Prostate gland (tissue), 2 donors: ENCODE measurements around the gene KIF17. TPM values are rescaled to one million over a fixed set of nuclear protein-coding genes. Genes with fewer than 3 reads are reported as not detected.

Experiments
- DNase-seq: peaks from one replicate; pipeline ENCODE4 v3.0.0-alpha.2; 2019; ENCODE audit warnings: low spot score
- H3K27ac ChIP-seq, 2 donors: fragments of 200-600 bp; sonication (generic); 2 replicates each; pipeline ENCODE4 v1.5.1; 2017 to 2019
- H3K27me3 ChIP-seq: fragments of 200-600 bp; sonication (generic); replicated peaks from 2 replicates; pipeline ENCODE4 v1.5.1; 2019; ENCODE audit not compliant: insufficient read depth
- H3K36me3 ChIP-seq, 2 donors: fragments of 200-600 bp; sonication (generic); 1 replicate in 1 of 2; 2 replicates in 1 of 2; pipeline versions ENCODE4 v1.5.1 to v1.8.1; 2017 to 2019
- H3K4me1 ChIP-seq: fragments of 200-600 bp; sonication (generic); replicated peaks from 2 replicates; pipeline ENCODE4 v1.5.1; 2019
- H3K4me3 ChIP-seq, 2 donors: fragments of 200-600 bp; sonication (generic); 2 replicates each; pipeline ENCODE4 v1.5.1; 2017 to 2019
- H3K9me3 ChIP-seq: fragments of 200-600 bp; sonication (generic); 2 replicates; pipeline ENCODE4 v1.5.1; 2017
- CTCF ChIP-seq, 4 experiments: fragments of 200-600 bp in 2 of 4; fragments of 450-650 bp in 2 of 4; sonication (generic) in 2 of 4; IDR thresholded peaks; 1 replicate in 3 of 4; 2 replicates in 1 of 4; pipeline ENCODE4 v1.5.1; 2016 to 2019; ENCODE audit warnings: antibody characterized with exemption in 4 of 4, mild to moderate bottlenecking in 2 of 4, moderate library complexity in 2 of 4
- POLR2A ChIP-seq: fragments of 450-650 bp; IDR thresholded peaks from one replicate; pipeline ENCODE4 v1.6.1; 2016; ENCODE audit warnings: antibody characterized with exemption, mild to moderate bottlenecking
- POLR2AphosphoS5 ChIP-seq: sonication (generic); formaldehyde crosslinking; IDR thresholded peaks from one replicate; pipeline ENCODE4 v1.6.1; 2017; ENCODE audit warnings: antibody characterized with exemption
- WGBS: methylation state at CpG from one replicate; pipeline ENCODE4 v1.1.5; 2018; 5-methylcytosine and 5-hydroxymethylcytosine counted together
- intact Hi-C: fragments of 100-400 bp; cut with DNase I; formaldehyde crosslinking; loops from one replicate; pipeline ENCODE4 v1.14.2; 2022
- total RNA-seq, 2 donors: library from RNA; depleted of rRNA; stranded (reverse); fragments of >200 nt; gene quantifications; one replicate each; pipeline ENCODE4 v1.1.0, GENCODE V29; 2016

KIF17 gene
- total RNA-seq, 2 donors from 2014 or later, result 1.6 to 12.6 TPM

- no peaks in the 10 kb centered on the region for H3K36me3 ChIP-seq
- H3K27ac ChIP-seq, result no peak overlapping the region
- no peak for DNase-seq
- no peak overlapping the region for H3K4me3 ChIP-seq
- no peaks in the 10 kb centered on the region for H3K9me3 ChIP-seq
- no peaks in the 10 kb centered on the region for H3K4me1 ChIP-seq
- no peaks in the 10 kb centered on the region for H3K27me3 ChIP-seq
- TF ChIP-seq CTCF (IDR thresholded peaks at IDR 0.05), result no peak
- no peak for TF ChIP-seq POLR2A
- no peak for TF ChIP-seq POLR2AphosphoS5
- 94% methylated on average over 1 of the region's 1 CpG for WGBS
- intact Hi-C loops, result no loop called here
Measured at GRCh38 chr1:20663365-20663764, 54.4 kb downstream of the KIF17 start.

- no peak for DNase-seq
- intact Hi-C loops, result no loop called here
- 55% methylated on average over 7 of the region's 7 CpGs for WGBS
- no peaks in the 10 kb centered on the region for H3K36me3 ChIP-seq
- no peaks in the 10 kb centered on the region for H3K4me1 ChIP-seq
- H3K27me3 ChIP-seq, result no peaks in the 10 kb centered on the region
- no peak overlapping the region for H3K27ac ChIP-seq
- no peak for TF ChIP-seq POLR2A
- TF ChIP-seq CTCF (IDR thresholded peaks at IDR 0.05), result no peak
- TF ChIP-seq POLR2AphosphoS5, result no peak
- H3K9me3 ChIP-seq, result no peaks in the 10 kb centered on the region
- H3K4me3 ChIP-seq, result peak overlapping the region; percentile 72 to 85
Measured at GRCh38 chr1:20662110-20662475, 55.7 kb downstream of the KIF17 start.

GRCh38 chr1:20661207-20662109, 56.3 kb downstream of the KIF17 start, which contains the start of gene DDOST:
Gene DDOST, minus strand, starts transcription at chr1:20661369. Its CDS starts 19 bp downstream, at chr1:20661350.
- DNase-seq, result peak; percentile 95
- H3K27me3 ChIP-seq, result no peaks in the 10 kb centered on the region
- H3K9me3 ChIP-seq, result no peaks in the 10 kb centered on the region
- no peaks in the 10 kb centered on the region for H3K4me1 ChIP-seq
- WGBS, result under 1% methylated on average over 40 of the region's 58 CpGs
- TF ChIP-seq POLR2A (peak; percentile 15), CTCF (IDR thresholded peaks at IDR 0.05) (peak in 3 of 4 experiments; percentile 62 to 82 (median 71)), POLR2AphosphoS5 (peak; percentile 95)
- peak within 1 kb of the TSS; percentile 72 to 85 for H3K4me3 ChIP-seq
- peak within 1 kb of the TSS; percentile 71 to 78 for H3K27ac ChIP-seq
- intact Hi-C loops, result no loop called here
- H3K36me3 ChIP-seq, result no peaks in the 10 kb centered on the region

GRCh38 chr1:20660847-20661206, 57.0 kb downstream of the KIF17 start:
- WGBS, result under 1% methylated on average over 20 of the region's 20 CpGs
- Histone ChIP-seq H3K27ac (peak overlapping the region; percentile 24 to 28), H3K9me3 (no peaks in the 10 kb centered on the region), H3K27me3 (no peaks in the 10 kb centered on the region), H3K4me3 (peak overlapping the region; percentile 72 to 85), H3K36me3 (no peaks in the 10 kb centered on the region), H3K4me1 (no peaks in the 10 kb centered on the region)
- TF ChIP-seq POLR2AphosphoS5 (no peak), CTCF (IDR thresholded peaks at IDR 0.05) (no peak), POLR2A (no peak)
- intact Hi-C loops, result no loop called here
- no peak for DNase-seq

GRCh38 chr1:20660363-20660762, 57.4 kb downstream of the KIF17 start:
- Histone ChIP-seq H3K27me3 (no peaks in the 10 kb centered on the region), H3K36me3 (peaks cover 2 to 4% of the 10 kb centered on the region in 2 donors), H3K27ac (no peak overlapping the region), H3K4me1 (no peaks in the 10 kb centered on the region), H3K4me3 (peak overlapping the region; percentile 72 to 85), H3K9me3 (no peaks in the 10 kb centered on the region)
- no peak for DNase-seq
- intact Hi-C loops, result no loop called here
- TF ChIP-seq CTCF (IDR thresholded peaks at IDR 0.05) (no peak), POLR2A (no peak), POLR2AphosphoS5 (no peak)
- WGBS, result 14% methylated on average over 3 of the region's 3 CpGs
